Coronary artery (tissue), 2 donors: Measurements from ENCODE around the gene ST6GALNAC3.

Experiments used
- DNase-seq: peaks from one replicate; pipeline ENCODE4 v3.0.0-alpha.2; 2017; ENCODE audit warnings: low spot score
- H3K27ac ChIP-seq, 2 donors: fragments of 200-600 bp; sonication (generic); one replicate each; pipeline ENCODE4 v1.5.1; 2016 to 2019
- H3K4me3 ChIP-seq: fragments of 200-600 bp; sonication (generic); 2 replicates; pipeline ENCODE4 v1.5.1; 2016; ENCODE audit warnings: mild to moderate bottlenecking, moderate library complexity
- TF ChIP-seq, protein P1 (sequence below): fragments of 200-600 bp; sonication (generic); IDR thresholded peaks from one replicate; pipeline ENCODE4 v1.5.1; 2019; ENCODE audit warnings: antibody characterized with exemption

Gene ST6GALNAC3

GRCh38 chr1:76082062-76082461 is 7.5 kb downstream of the ST6GALNAC3 start:
- no peak overlapping the region for H3K27ac ChIP-seq

DNA sequence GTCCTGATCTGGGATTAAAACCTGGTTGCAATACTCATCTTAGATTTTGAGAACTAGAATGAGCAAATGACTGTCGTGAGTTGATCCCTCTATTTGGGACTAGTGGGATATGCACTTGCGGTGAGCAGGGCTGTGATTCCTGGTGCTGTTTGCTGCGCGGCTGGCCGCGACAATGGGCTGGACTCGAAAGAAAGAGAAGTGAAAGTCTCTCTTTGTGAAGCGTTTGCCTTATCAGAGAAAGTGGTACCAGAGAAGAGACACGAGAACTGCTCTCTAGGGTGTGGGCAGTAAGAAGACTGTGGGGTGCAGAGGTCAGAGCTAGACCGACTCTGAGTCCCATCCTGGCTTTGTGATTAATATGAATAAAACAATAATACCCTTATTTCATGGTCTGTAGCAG is 8.6 kb downstream of the ST6GALNAC3 start:
- TF ChIP-seq, protein P1, sequence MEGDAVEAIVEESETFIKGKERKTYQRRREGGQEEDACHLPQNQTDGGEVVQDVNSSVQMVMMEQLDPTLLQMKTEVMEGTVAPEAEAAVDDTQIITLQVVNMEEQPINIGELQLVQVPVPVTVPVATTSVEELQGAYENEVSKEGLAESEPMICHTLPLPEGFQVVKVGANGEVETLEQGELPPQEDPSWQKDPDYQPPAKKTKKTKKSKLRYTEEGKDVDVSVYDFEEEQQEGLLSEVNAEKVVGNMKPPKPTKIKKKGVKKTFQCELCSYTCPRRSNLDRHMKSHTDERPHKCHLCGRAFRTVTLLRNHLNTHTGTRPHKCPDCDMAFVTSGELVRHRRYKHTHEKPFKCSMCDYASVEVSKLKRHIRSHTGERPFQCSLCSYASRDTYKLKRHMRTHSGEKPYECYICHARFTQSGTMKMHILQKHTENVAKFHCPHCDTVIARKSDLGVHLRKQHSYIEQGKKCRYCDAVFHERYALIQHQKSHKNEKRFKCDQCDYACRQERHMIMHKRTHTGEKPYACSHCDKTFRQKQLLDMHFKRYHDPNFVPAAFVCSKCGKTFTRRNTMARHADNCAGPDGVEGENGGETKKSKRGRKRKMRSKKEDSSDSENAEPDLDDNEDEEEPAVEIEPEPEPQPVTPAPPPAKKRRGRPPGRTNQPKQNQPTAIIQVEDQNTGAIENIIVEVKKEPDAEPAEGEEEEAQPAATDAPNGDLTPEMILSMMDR = no peak
- Histone ChIP-seq H3K4me3 (no peak overlapping the region), H3K27ac (no peak overlapping the region)
- DNase-seq = no peak

More at GRCh38 chr1:76082062-76082461, 7.5 kb downstream of the ST6GALNAC3 start:
- DNase-seq = no peak
- TF ChIP-seq, protein P1 = no peak
- H3K4me3 ChIP-seq = no peak overlapping the region

DNA sequence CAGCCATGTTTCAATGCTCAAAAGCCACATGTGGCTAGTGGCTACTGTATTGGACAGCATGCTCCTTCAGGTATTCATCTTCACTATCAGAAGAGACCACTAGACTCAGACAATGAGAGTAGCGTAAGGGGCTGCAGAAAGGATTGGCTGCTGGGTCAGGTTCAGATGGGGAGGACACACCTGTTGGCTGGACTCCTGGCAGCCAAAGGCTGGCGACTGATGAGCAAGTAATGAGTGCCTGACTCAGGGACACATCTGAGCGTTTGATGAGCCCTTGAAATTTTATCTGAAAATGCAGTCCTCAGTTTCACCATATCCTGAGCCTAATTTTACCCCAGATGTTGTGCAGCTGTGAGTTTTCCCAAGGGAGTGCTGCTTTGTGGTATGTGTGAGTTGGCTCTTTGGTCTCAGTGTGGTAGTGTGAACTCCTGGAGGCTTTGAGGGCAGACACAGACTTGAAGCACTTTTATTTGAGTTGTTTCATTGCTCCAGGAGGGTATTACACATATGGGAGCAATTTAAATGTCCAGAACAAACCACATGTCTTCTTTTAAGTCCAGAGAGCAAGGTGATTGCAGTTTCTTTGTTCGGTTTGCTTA is 9.6 kb downstream of the ST6GALNAC3 start:
- TF ChIP-seq, protein P1 = no peak
- no peak overlapping the region for H3K4me3 ChIP-seq
- DNase-seq = no peak
- H3K27ac ChIP-seq = no peak overlapping the region

- Histone ChIP-seq H3K27ac (no peak overlapping the region), H3K4me3 (no peak overlapping the region)
- TF ChIP-seq, protein P1 = no peak
- DNase-seq = no peak
These were observed 10.1 kb downstream of the ST6GALNAC3 start for GRCh38 chr1:76084685-76085084.

DNA sequence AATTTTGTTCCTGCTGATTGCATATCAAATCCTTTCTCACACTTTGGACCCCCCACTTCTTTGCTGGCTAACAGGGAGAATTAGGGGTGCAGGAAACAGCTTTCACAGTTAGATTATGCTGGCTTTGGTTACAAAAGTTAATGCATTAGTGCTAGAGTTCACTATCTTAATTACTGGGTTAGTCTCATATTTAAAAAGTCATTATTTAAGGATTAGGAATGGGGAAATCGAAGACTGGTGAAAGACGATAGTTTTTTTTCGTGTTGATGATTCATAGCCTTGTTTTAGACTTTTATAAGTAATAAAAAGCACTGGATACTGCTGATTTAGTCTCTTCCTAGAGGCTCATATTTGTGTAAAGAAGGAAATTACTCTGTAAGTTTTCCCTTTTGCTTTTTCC is 11.6 kb downstream of the ST6GALNAC3 start:
- no peak overlapping the region for H3K4me3 ChIP-seq
- no peak overlapping the region for H3K27ac ChIP-seq
- no peak for DNase-seq
- TF ChIP-seq, protein P1 = no peak

DNA sequence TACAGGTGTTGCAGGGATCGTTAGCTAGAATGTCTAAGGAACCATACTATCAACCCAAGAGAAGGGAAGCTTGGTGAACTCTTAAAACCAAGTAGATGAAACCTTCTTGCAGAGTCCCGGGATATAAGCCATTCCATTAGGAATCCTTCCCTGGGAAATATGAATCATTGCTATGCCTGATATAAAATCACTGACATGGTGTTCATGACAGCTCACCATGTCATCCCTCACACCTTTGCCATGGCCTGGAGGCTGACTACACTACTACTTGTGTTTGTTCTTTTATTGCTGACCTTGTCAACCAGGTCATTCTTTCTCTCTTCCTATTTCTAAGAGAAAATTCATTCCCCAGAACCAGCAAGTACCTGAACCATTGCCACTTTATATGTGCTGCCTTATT is 12.1 kb downstream of the ST6GALNAC3 start:
- TF ChIP-seq, protein P1 = no peak
- no peak for DNase-seq
- Histone ChIP-seq H3K27ac (no peak overlapping the region), H3K4me3 (no peak overlapping the region)

- TF ChIP-seq, protein P1 = no peak
- Histone ChIP-seq H3K27ac (no peak overlapping the region), H3K4me3 (no peak overlapping the region)
- no peak for DNase-seq
These were observed 16.0 kb downstream of the ST6GALNAC3 start for GRCh38 chr1:76090283-76091203.
